ENCODE results near the gene FAF1. TPM values are rescaled to one million over a fixed set of nuclear protein-coding genes. Genes with fewer than 3 reads are reported as not detected.

The FAF1 gene
- total RNA-seq, 2 donors from 2014 or later, result 25.5 to 68.6 TPM

- no peak for TF ChIP-seq CTCF (IDR thresholded peaks at IDR 0.05)
- no peak for ATAC-seq (ENCODE audit: insufficient number of reproducible peaks, low FRiP score, low read depth)
- no peaks in the 10 kb centered on the region for H3K36me3 ChIP-seq
- peaks cover 30 to 77% of the 10 kb centered on the region in 2 donors for H3K4me1 ChIP-seq (ENCODE audit: control insufficient read depth in 1 of 2, low read depth in 2 of 2)
- peaks cover 66% of the 10 kb centered on the region for H3K27me3 ChIP-seq (replicated peaks; ENCODE audit: insufficient read depth)
- H3K27ac ChIP-seq, result no peak overlapping the region
- no peak for DNase-seq (ENCODE audit: low spot score)
- no peak overlapping the region for H3K4me3 ChIP-seq
- H3K9me3 ChIP-seq, result no peaks in the 10 kb centered on the region
These were observed 540.0 kb downstream of the FAF1 start for GRCh38 chr1:50419907-50420677.

GRCh38 chr1:50419192-50419906 lies 540.7 kb downstream of the FAF1 start:
- Histone ChIP-seq H3K4me1 (ENCODE audit: control insufficient read depth in 1 of 2, low read depth in 2 of 2) (peaks cover 23 to 70% of the 10 kb centered on the region in 2 donors), H3K27me3 (replicated peaks; ENCODE audit: insufficient read depth) (peaks cover 58% of the 10 kb centered on the region), H3K4me3 (peak overlapping the region; percentile 27)

GRCh38 chr1:50418600-50419109 lies 541.4 kb downstream of the FAF1 start:
- Histone ChIP-seq H3K4me1 (ENCODE audit: control insufficient read depth in 1 of 2, low read depth in 2 of 2) (peaks cover 23 to 63% of the 10 kb centered on the region in 2 donors), H3K27me3 (replicated peaks; ENCODE audit: insufficient read depth) (peaks cover 51% of the 10 kb centered on the region), H3K36me3 (no peaks in the 10 kb centered on the region), H3K27ac (no peak overlapping the region), H3K4me3 (peak overlapping the region; percentile 66), H3K9me3 (no peaks in the 10 kb centered on the region)
- no peak for DNase-seq (ENCODE audit: low spot score)
- no peak for ATAC-seq (ENCODE audit: insufficient number of reproducible peaks, low FRiP score, low read depth)
- no peak for TF ChIP-seq CTCF (IDR thresholded peaks at IDR 0.05)

More at GRCh38 chr1:50419192-50419906, 540.7 kb downstream of the FAF1 start:
- DNase-seq (ENCODE audit: low spot score), result no peak
- H3K27ac ChIP-seq, result no peak overlapping the region
- no peak for ATAC-seq (ENCODE audit: insufficient number of reproducible peaks, low FRiP score, low read depth)
- H3K9me3 ChIP-seq, result no peaks in the 10 kb centered on the region
- peak; percentile 14 for TF ChIP-seq CTCF (IDR thresholded peaks at IDR 0.05)
- no peaks in the 10 kb centered on the region for H3K36me3 ChIP-seq

GRCh38 chr1:50417946-50418599 lies 542.0 kb downstream of the FAF1 start:
- no peak for ATAC-seq (ENCODE audit: insufficient number of reproducible peaks, low FRiP score, low read depth)
- Histone ChIP-seq H3K27ac (no peak overlapping the region), H3K9me3 (no peaks in the 10 kb centered on the region), H3K4me1 (ENCODE audit: control insufficient read depth in 1 of 2, low read depth in 2 of 2) (peaks cover 17 to 57% of the 10 kb centered on the region in 2 donors), H3K27me3 (replicated peaks; ENCODE audit: insufficient read depth) (peaks cover 47% of the 10 kb centered on the region), H3K36me3 (no peaks in the 10 kb centered on the region), H3K4me3 (peak overlapping the region; percentile 66)
- TF ChIP-seq CTCF (IDR thresholded peaks at IDR 0.05), result no peak
- DNase-seq (ENCODE audit: low spot score), result no peak

GRCh38 chr1:50417507-50417906 lies 542.6 kb downstream of the FAF1 start:
- Histone ChIP-seq H3K27ac (no peak overlapping the region), H3K4me3 (peak overlapping the region; percentile 30), H3K36me3 (no peaks in the 10 kb centered on the region), H3K27me3 (replicated peaks; ENCODE audit: insufficient read depth) (peaks cover 41% of the 10 kb centered on the region), H3K9me3 (peaks cover 3% of the 10 kb centered on the region), H3K4me1 (ENCODE audit: control insufficient read depth in 1 of 2, low read depth in 2 of 2) (peaks cover 17 to 51% of the 10 kb centered on the region in 2 donors)
- DNase-seq (ENCODE audit: low spot score) (no peak), ATAC-seq (ENCODE audit: insufficient number of reproducible peaks, low FRiP score, low read depth) (no peak)
- TF ChIP-seq CTCF (IDR thresholded peaks at IDR 0.05), result no peak

Data from thoracic aorta (tissue), 2 donors.